GM18951 (cell line): Measurements from ENCODE around the gene LRP11.

Source experiments
- POLR2A ChIP-seq: IDR thresholded peaks from 4 replicates; pipeline ENCODE4 v1.6.1; 2011; ENCODE audit warnings: mild to moderate bottlenecking; ENCODE audit not compliant: insufficient read length, insufficient read depth; ENCODE audit errors: extremely low read depth
- in situ Hi-C: fragments of 300-500 bp; cut with MboI; formaldehyde crosslinking; loops from one replicate; pipeline ENCODE4 v1.12.0; 2022; ENCODE audit warnings: low sequenced_read_pairs, mixed read lengths, inconsistent platforms; ENCODE audit not compliant: unreplicated experiment

LRP11 gene

GRCh38 chr6:149842331-149842730 is 21.8 kb downstream of the LRP11 start:
- in situ Hi-C loops = loop anchor here (25.0 kb wide), 1 partner anchor 170 kb away; no protein-coding TSS in a partner anchor
- no peak for TF ChIP-seq POLR2A

GRCh38 chr6:149840345-149841075 is 23.6 kb downstream of the LRP11 start:
- in situ Hi-C loops = loop anchor here (25.0 kb wide), 1 partner anchor 172 kb away; no protein-coding TSS in a partner anchor
- no peak for TF ChIP-seq POLR2A

GRCh38 chr6:149834513-149835481 is 29.4 kb downstream of the LRP11 start:
- in situ Hi-C loops = loop anchor here (25.0 kb wide), 1 partner anchor 178 kb away; no protein-coding TSS in a partner anchor
- TF ChIP-seq POLR2A = no peak

- in situ Hi-C loops = loop anchor here (25.0 kb wide), 1 partner anchor 179 kb away; no protein-coding TSS in a partner anchor
- no peak for TF ChIP-seq POLR2A
Measured at GRCh38 chr6:149833651-149834050, 30.5 kb downstream of the LRP11 start.

- in situ Hi-C loops = loop anchor here (25.0 kb wide), 1 partner anchor 181 kb away; no protein-coding TSS in a partner anchor
- TF ChIP-seq POLR2A = no peak
Measured at GRCh38 chr6:149831308-149831820, 32.8 kb downstream of the LRP11 start.

- in situ Hi-C loops = loop anchor here (25.0 kb wide), 1 partner anchor 181 kb away; no protein-coding TSS in a partner anchor
- no peak for TF ChIP-seq POLR2A
Measured at GRCh38 chr6:149830731-149831307, 33.3 kb downstream of the LRP11 start.

GRCh38 chr6:149825292-149825691 is 38.9 kb downstream of the LRP11 start:
- in situ Hi-C loops = loop anchor here (25.0 kb wide), 1 partner anchor 187 kb away; no protein-coding TSS in a partner anchor
- no peak for TF ChIP-seq POLR2A

GRCh38 chr6:149823013-149823412 is 41.1 kb downstream of the LRP11 start:
- no peak for TF ChIP-seq POLR2A
- in situ Hi-C loops = no loop called here

GRCh38 chr6:149821492-149821891 is 42.7 kb downstream of the LRP11 start:
- in situ Hi-C loops = no loop called here
- TF ChIP-seq POLR2A = no peak

- no peak for TF ChIP-seq POLR2A
- in situ Hi-C loops = no loop called here
Measured at GRCh38 chr6:149820506-149820905, 43.7 kb downstream of the LRP11 start.

- TF ChIP-seq POLR2A = no peak
- in situ Hi-C loops = no loop called here
Measured at GRCh38 chr6:149815788-149816187, 48.4 kb downstream of the LRP11 start.

GRCh38 chr6:149813351-149813750 is 50.8 kb downstream of the LRP11 start:
- no peak for TF ChIP-seq POLR2A
- in situ Hi-C loops = no loop called here

- no peak for TF ChIP-seq POLR2A
- in situ Hi-C loops = no loop called here
Measured at GRCh38 chr6:149809798-149810197, 54.4 kb downstream of the LRP11 start.
